Esophagus muscularis mucosa (tissue), 4 donors: ENCODE measurements around the gene IGF1R. TPM values are rescaled to one million over a fixed set of nuclear protein-coding genes. Genes with fewer than 3 reads are reported as not detected.
"Not testable (repeated sequence)": the region's sequence is repeated elsewhere in the genome, so short reads cannot be mapped to it uniquely, and the experiment has no call there.

Source experiments
- DNase-seq: peaks from one replicate; pipeline ENCODE4 v3.0.0-alpha.2; 2017; ENCODE audit errors: extremely low spot score
- H3K27ac ChIP-seq, 4 donors: fragments of 200-600 bp; sonication (generic); replicated peaks in 1 of 4; 1 replicate in 3 of 4; 2 replicates in 1 of 4; pipeline ENCODE4 v1.5.1; 2016 to 2019; ENCODE audit warnings: mild to moderate bottlenecking in 1 of 4
- H3K27me3 ChIP-seq, 4 donors: fragments of 200-600 bp; sonication (generic); one replicate each; pipeline versions ENCODE4 v1.5.1 to v1.6.0; 2016 to 2019
- H3K36me3 ChIP-seq, 4 donors: fragments of 200-600 bp; sonication (generic); one replicate each; pipeline ENCODE4 v1.5.1; 2016 to 2019
- H3K4me1 ChIP-seq, 4 donors: fragments of 200-600 bp; sonication (generic); one replicate each; pipeline ENCODE4 v1.5.1; 2016 to 2019
- H3K4me3 ChIP-seq, 4 donors: fragments of 200-600 bp; sonication (generic); 1 replicate in 2 of 4; 2 replicates in 2 of 4; pipeline ENCODE4 v1.5.1; 2016 to 2019; ENCODE audit warnings: mild to moderate bottlenecking in 4 of 4, moderate library complexity in 1 of 4
- H3K9me3 ChIP-seq, 4 donors: fragments of 200-600 bp; sonication (generic); 1 replicate in 3 of 4; 2 replicates in 1 of 4; pipeline ENCODE4 v1.5.1; 2016 to 2019
- CTCF ChIP-seq, 3 experiments: fragments of 200-600 bp in 2 of 3; fragments of 450-650 bp in 1 of 3; sonication (generic) in 2 of 3; IDR thresholded peaks; one replicate each; pipeline ENCODE4 v1.5.1; 2017 to 2019; ENCODE audit warnings: antibody characterized with exemption in 3 of 3, mild to moderate bottlenecking in 2 of 3, moderate library complexity in 1 of 3
- EP300 ChIP-seq: sonication (generic); formaldehyde crosslinking; IDR thresholded peaks from one replicate; pipeline ENCODE4 v1.6.1; 2017; ENCODE audit warnings: antibody characterized with exemption
- POLR2A ChIP-seq: fragments of 450-650 bp; IDR thresholded peaks from one replicate; pipeline ENCODE4 v1.6.1; 2017; ENCODE audit warnings: antibody characterized with exemption, moderate library complexity, mild to moderate bottlenecking, low read depth
- POLR2AphosphoS5 ChIP-seq, 2 donors: sonication (generic); formaldehyde crosslinking; IDR thresholded peaks; one replicate each; pipeline ENCODE4 v1.6.1; 2017; ENCODE audit warnings: antibody characterized with exemption in 2 of 2
- WGBS: methylation state at CpG from one replicate; pipeline ENCODE4 v1.1.5; 2018; 5-methylcytosine and 5-hydroxymethylcytosine counted together
- intact Hi-C: fragments of 100-400 bp; cut with DNase I; formaldehyde crosslinking; loops from one replicate; pipeline ENCODE4 v1.15.1; 2023
- total RNA-seq, 4 donors: library from RNA; depleted of rRNA; stranded (reverse); fragments of >200 nt; gene quantifications; one replicate each; pipeline versions ENCODE4 v1.1.0 to v1.2.1, GENCODE V29; 2016

IGF1R gene
- total RNA-seq, 4 donors from 2014 or later: 33.6 to 95.3 (median 49.7) TPM

- no peaks in the 10 kb centered on the region for H3K36me3 ChIP-seq
- H3K9me3 ChIP-seq: no peaks in the 10 kb centered on the region
- H3K27ac ChIP-seq: no peak overlapping the region
- H3K4me3 ChIP-seq: no peak overlapping the region
- WGBS: 90% methylated on average over 3 of the region's 3 CpGs
- intact Hi-C loops: no loop called here
- TF ChIP-seq POLR2AphosphoS5 (IDR thresholded peaks at IDR 0.05) (no peak), POLR2A (no peak), EP300 (no peak)
- DNase-seq: no peak
- no peaks in the 10 kb centered on the region for H3K4me1 ChIP-seq
- H3K27me3 ChIP-seq: no peaks in the 10 kb centered on the region
These were observed 349.0 kb downstream of the IGF1R start for GRCh38 chr15:98997312-98997711.

- H3K4me3 ChIP-seq: no peak overlapping the region
- TF ChIP-seq POLR2A (no peak), CTCF (IDR thresholded peaks at IDR 0.05) (no peak), EP300 (no peak), POLR2AphosphoS5 (IDR thresholded peaks at IDR 0.05) (no peak)
- H3K27me3 ChIP-seq: no peaks in the 10 kb centered on the region
- no peaks in the 10 kb centered on the region for H3K4me1 ChIP-seq
- 88% methylated on average over 5 of the region's 9 CpGs for WGBS
- H3K36me3 ChIP-seq: no peaks in the 10 kb centered on the region
- H3K9me3 ChIP-seq: no peaks in the 10 kb centered on the region
- DNase-seq: no peak
- intact Hi-C loops: no loop called here
- no peak overlapping the region for H3K27ac ChIP-seq
These were observed 349.4 kb downstream of the IGF1R start for GRCh38 chr15:98997755-98998154.

GRCh38 chr15:98998279-98998678 is 349.9 kb downstream of the IGF1R start:
- Histone ChIP-seq H3K27me3 (no peaks in the 10 kb centered on the region), H3K9me3 (no peaks in the 10 kb centered on the region), H3K4me1 (no peaks in the 10 kb centered on the region), H3K36me3 (no peaks in the 10 kb centered on the region), H3K27ac (no peak overlapping the region), H3K4me3 (no peak overlapping the region)
- TF ChIP-seq POLR2AphosphoS5 (IDR thresholded peaks at IDR 0.05): no peak
- no peak for TF ChIP-seq EP300
- TF ChIP-seq CTCF (IDR thresholded peaks at IDR 0.05): no peak
- TF ChIP-seq POLR2A: no peak
- DNase-seq: no peak
- intact Hi-C loops: no loop called here
- 90% methylated on average over 3 of the region's 3 CpGs for WGBS

GRCh38 chr15:98999233-98999632 is 350.9 kb downstream of the IGF1R start:
- no peaks in the 10 kb centered on the region for H3K9me3 ChIP-seq
- TF ChIP-seq CTCF (IDR thresholded peaks at IDR 0.05) (no peak), POLR2A (no peak), EP300 (no peak), POLR2AphosphoS5 (IDR thresholded peaks at IDR 0.05) (no peak)
- intact Hi-C loops: no loop called here
- H3K27ac ChIP-seq: no peak overlapping the region
- no peaks in the 10 kb centered on the region for H3K27me3 ChIP-seq
- no peaks in the 10 kb centered on the region for H3K4me1 ChIP-seq
- DNase-seq: no peak
- no peaks in the 10 kb centered on the region for H3K36me3 ChIP-seq
- WGBS: 79% methylated on average over 2 of the region's 2 CpGs
- H3K4me3 ChIP-seq: no peak overlapping the region

- H3K9me3 ChIP-seq: no peaks in the 10 kb centered on the region
- no peaks in the 10 kb centered on the region for H3K4me1 ChIP-seq
- no peaks in the 10 kb centered on the region for H3K36me3 ChIP-seq
- H3K4me3 ChIP-seq: no peak overlapping the region
- DNase-seq: no peak
- H3K27ac ChIP-seq: no peak overlapping the region
- no peak for TF ChIP-seq CTCF (IDR thresholded peaks at IDR 0.05)
- no peak for TF ChIP-seq POLR2A
- no peak for TF ChIP-seq EP300
- no peak for TF ChIP-seq POLR2AphosphoS5 (IDR thresholded peaks at IDR 0.05)
- no peaks in the 10 kb centered on the region for H3K27me3 ChIP-seq
- intact Hi-C loops: no loop called here
- 89% methylated on average over 3 of the region's 3 CpGs for WGBS
These were observed 353.9 kb downstream of the IGF1R start for GRCh38 chr15:99002226-99002625.

- H3K9me3 ChIP-seq, H3K27ac ChIP-seq, H3K27me3 ChIP-seq, DNase-seq, H3K4me1 ChIP-seq, intact Hi-C loops, H3K36me3 ChIP-seq, H3K4me3 ChIP-seq: not testable (repeated sequence)
- WGBS: 82% methylated on average over 2 of the region's 10 CpGs
These were observed 355.0 kb downstream of the IGF1R start for GRCh38 chr15:99003317-99003716.

- H3K4me1 ChIP-seq, H3K9me3 ChIP-seq, H3K27me3 ChIP-seq, H3K27ac ChIP-seq, intact Hi-C loops, DNase-seq, H3K4me3 ChIP-seq, H3K36me3 ChIP-seq: not testable (repeated sequence)
- WGBS: 53% methylated on average over 29 of the region's 38 CpGs
These were observed 356.9 kb downstream of the IGF1R start for GRCh38 chr15:99004998-99005974.
